ENCODE data around the gene GRM7.

Gene GRM7

GRCh38 chr3:7588236-7588635 lies 727.3 kb downstream of the GRM7 start:
- DNase-seq (ENCODE audit: low read depth, low spot score) = no peak
- H3K4me3 ChIP-seq (ENCODE audit: low read length) = no peak overlapping the region

GRCh38 chr3:7589526-7589925 lies 728.6 kb downstream of the GRM7 start:
- H3K4me3 ChIP-seq (ENCODE audit: low read length) = no peak overlapping the region
- DNase-seq (ENCODE audit: low read depth, low spot score) = no peak

GRCh38 chr3:7602297-7602696 lies 741.4 kb downstream of the GRM7 start:
- H3K4me3 ChIP-seq (ENCODE audit: low read length) = no peak overlapping the region
- DNase-seq (ENCODE audit: low read depth, low spot score) = no peak

GRCh38 chr3:7607083-7607482 lies 746.2 kb downstream of the GRM7 start:
- no peak for DNase-seq (ENCODE audit: low read depth, low spot score)
- no peak overlapping the region for H3K4me3 ChIP-seq (ENCODE audit: low read length)

- H3K4me3 ChIP-seq (ENCODE audit: low read length) = no peak overlapping the region
- DNase-seq (ENCODE audit: low read depth, low spot score) = no peak
Observed at GRCh38 chr3:7607676-7608075, 746.8 kb downstream of the GRM7 start.

- no peak for DNase-seq (ENCODE audit: low read depth, low spot score)
- H3K4me3 ChIP-seq (ENCODE audit: low read length) = no peak overlapping the region
Observed at GRCh38 chr3:7610634-7611033, 749.7 kb downstream of the GRM7 start.

- no peak for DNase-seq (ENCODE audit: low read depth, low spot score)
- no peak overlapping the region for H3K4me3 ChIP-seq (ENCODE audit: low read length)
Observed at GRCh38 chr3:7615043-7615442, 754.1 kb downstream of the GRM7 start.

- DNase-seq (ENCODE audit: low read depth, low spot score) = no peak
Observed at GRCh38 chr3:7618606-7619005, 757.7 kb downstream of the GRM7 start.

GRCh38 chr3:7620401-7620800 lies 759.5 kb downstream of the GRM7 start:
- H3K4me3 ChIP-seq (ENCODE audit: low read length) = no peak overlapping the region
- no peak for DNase-seq (ENCODE audit: low read depth, low spot score)

More at GRCh38 chr3:7618606-7619005, 757.7 kb downstream of the GRM7 start:
- H3K4me3 ChIP-seq (ENCODE audit: low read length) = no peak overlapping the region

- no peak for DNase-seq (ENCODE audit: low read depth, low spot score)
- H3K4me3 ChIP-seq (ENCODE audit: low read length) = no peak overlapping the region
Observed at GRCh38 chr3:7621046-7621630, 760.2 kb downstream of the GRM7 start.

GRCh38 chr3:7621651-7622050 lies 760.7 kb downstream of the GRM7 start:
- DNase-seq (ENCODE audit: low read depth, low spot score) = no peak

GRCh38 chr3:7625021-7625420 lies 764.1 kb downstream of the GRM7 start:
- no peak for DNase-seq (ENCODE audit: low read depth, low spot score)

More at GRCh38 chr3:7621651-7622050, 760.7 kb downstream of the GRM7 start:
- H3K4me3 ChIP-seq (ENCODE audit: low read length) = no peak overlapping the region

GRCh38 chr3:7630351-7630911 lies 769.5 kb downstream of the GRM7 start:
- no peak for DNase-seq (ENCODE audit: low read depth, low spot score)
- H3K4me3 ChIP-seq (ENCODE audit: low read length) = no peak overlapping the region

More at GRCh38 chr3:7625021-7625420, 764.1 kb downstream of the GRM7 start:
- H3K4me3 ChIP-seq (ENCODE audit: low read length) = no peak overlapping the region

GRCh38 chr3:7630925-7631324 lies 770.0 kb downstream of the GRM7 start:
- DNase-seq (ENCODE audit: low read depth, low spot score) = no peak
- H3K4me3 ChIP-seq (ENCODE audit: low read length) = no peak overlapping the region

GRCh38 chr3:7632305-7632704 lies 771.4 kb downstream of the GRM7 start:
- DNase-seq (ENCODE audit: low read depth, low spot score) = no peak

GRCh38 chr3:7637694-7638093 lies 776.8 kb downstream of the GRM7 start:
- no peak overlapping the region for H3K4me3 ChIP-seq (ENCODE audit: low read length)
- DNase-seq (ENCODE audit: low read depth, low spot score) = no peak

More at GRCh38 chr3:7632305-7632704, 771.4 kb downstream of the GRM7 start:
- H3K4me3 ChIP-seq (ENCODE audit: low read length) = no peak overlapping the region

- H3K4me3 ChIP-seq (ENCODE audit: low read length) = no peak overlapping the region
- no peak for DNase-seq (ENCODE audit: low read depth, low spot score)
Observed at GRCh38 chr3:7638103-7638502, 777.2 kb downstream of the GRM7 start.

GRCh38 chr3:7640787-7641186 lies 779.9 kb downstream of the GRM7 start:
- H3K4me3 ChIP-seq (ENCODE audit: low read length) = no peak overlapping the region
- DNase-seq (ENCODE audit: low read depth, low spot score) = no peak

GRCh38 chr3:7646851-7647250 lies 785.9 kb downstream of the GRM7 start:
- no peak overlapping the region for H3K4me3 ChIP-seq (ENCODE audit: low read length)
- no peak for DNase-seq (ENCODE audit: low read depth, low spot score)

GRCh38 chr3:7650466-7650865 lies 789.6 kb downstream of the GRM7 start:
- no peak for DNase-seq (ENCODE audit: low read depth, low spot score)
- H3K4me3 ChIP-seq (ENCODE audit: low read length) = no peak overlapping the region

GRCh38 chr3:7651274-7651673 lies 790.4 kb downstream of the GRM7 start:
- DNase-seq (ENCODE audit: low read depth, low spot score) = no peak
- H3K4me3 ChIP-seq (ENCODE audit: low read length) = no peak overlapping the region
